GM12878 (cell line): ENCODE measurements around the gene OR4C6. TPM values are rescaled to one million over a fixed set of nuclear protein-coding genes. Genes with fewer than 3 reads are reported as not detected.
A peak's percentile ranks its signal among the peaks of the same experiment; 100 is the strongest.

ENCODE experiments used
- ATAC-seq: fragments of 200-7000 bp; cut with Tn5 transposase; 3 replicates; pipeline ENCODE4 v1.9.1; 2020; ENCODE audit warnings: mild to moderate bottlenecking, moderate library complexity
- BruUV-seq: library from RNA; stranded (reverse); fragments of 400-500 nt; replicated peaks from 2 replicates; lab custom pipeline; 2021; lab: Mats Ljungman, UMichigan
- CTCF ChIA-PET: fragments of 300-600 bp; sonication (Branson Sonifier 250); formaldehyde crosslinking; extraction: SDS; loops from one replicate; lab custom pipeline; 2021; ENCODE audit warnings: inconsistent platforms; lab: Yijun Ruan, JAX
- POLR2A ChIA-PET: fragments of 350-600 bp; formaldehyde crosslinking; extraction: SDS; loops from one replicate; lab custom pipeline; 2021; ENCODE audit warnings: inconsistent platforms; lab: Charles Lee
- RAD21 ChIA-PET: fragments of 300-600 bp; sonication (Branson Sonifier 250); formaldehyde crosslinking; loops from one replicate; lab custom pipeline; 2023; ENCODE audit warnings: antibody characterized with exemption; ENCODE audit not compliant: unreplicated experiment; lab: Charles Lee
- SMC1A ChIA-PET: fragments of 300-600 bp; sonication (Branson Sonifier 250); formaldehyde crosslinking; loops from one replicate; lab custom pipeline; 2023; ENCODE audit not compliant: unreplicated experiment, uncharacterized antibody; lab: Charles Lee
- DNase-seq: peaks from one replicate; pipeline ENCODE4 v3.0.0-alpha.2; 2011; ENCODE audit warnings: low read depth, low spot score
- FAIRE-seq: peaks from 3 replicates; lab custom pipeline; 2011; peaks lifted over from hg19 to GRCh38; lab: Jason Lieb, UNC
- H2AFZ ChIP-seq: 2 replicates; pipeline ENCODE4 v1.6.0; 2011; ENCODE audit warnings: low read depth, low read length, control low read depth; ENCODE audit not compliant: control insufficient read depth
- H3K27ac ChIP-seq: 2 replicates; pipeline ENCODE4 v1.5.1; 2011; ENCODE audit warnings: control low read depth; ENCODE audit not compliant: control insufficient read depth, insufficient read depth
- H3K27me3 ChIP-seq, 2 experiments: replicated peaks in 1 of 2; 2 replicates each; pipeline versions ENCODE4 v1.6.0 to v1.6.1; 2011; ENCODE audit warnings: low read length in 1 of 2; ENCODE audit not compliant: control insufficient read depth in 2 of 2, insufficient read depth in 2 of 2
- H3K36me3 ChIP-seq, 2 experiments: 2 replicates each; pipeline ENCODE4 v1.5.1; 2011; ENCODE audit warnings: low read length in 1 of 2; ENCODE audit not compliant: control insufficient read depth in 2 of 2, insufficient read depth in 2 of 2
- H3K4me1 ChIP-seq: 2 replicates; pipeline ENCODE4 v1.6.1; 2011; ENCODE audit warnings: mild to moderate bottlenecking, low read length, moderate library complexity, mixed read lengths; ENCODE audit not compliant: control insufficient read depth, insufficient read depth
- H3K4me2 ChIP-seq: 2 replicates; pipeline ENCODE4 v1.6.0; 2011; ENCODE audit warnings: control low read depth; ENCODE audit not compliant: control insufficient read depth, insufficient read depth
- H3K4me3 ChIP-seq: fragments of 200-600 bp; sonication (generic); 2 replicates; pipeline ENCODE4 v1.5.1; 2016
- H3K79me2 ChIP-seq: 2 replicates; pipeline ENCODE4 v1.6.0; 2011; ENCODE audit warnings: low read length; ENCODE audit not compliant: control insufficient read depth, insufficient read depth
- H3K9ac ChIP-seq: 2 replicates; pipeline ENCODE4 v1.8.0; 2011; ENCODE audit warnings: low read length, control low read depth, mixed read lengths; ENCODE audit not compliant: control insufficient read depth, insufficient read depth
- H3K9me3 ChIP-seq: replicated peaks from 3 replicates; pipeline ENCODE4 v1.5.1; 2011; ENCODE audit warnings: mild to moderate bottlenecking, low read length; ENCODE audit not compliant: control insufficient read depth, insufficient read depth
- H4K20me1 ChIP-seq: 2 replicates; pipeline ENCODE4 v1.6.0; 2011; ENCODE audit not compliant: control insufficient read depth, insufficient read depth
- CREB1 ChIP-seq: IDR thresholded peaks from 2 replicates; pipeline ENCODE4 v1.6.1; 2012; ENCODE audit warnings: low read depth, mild to moderate bottlenecking, inconsistent platforms
- DPF2 ChIP-seq: fragments of 450-650 bp; IDR thresholded peaks from 2 replicates; pipeline ENCODE4 v1.6.1; 2017; ENCODE audit warnings: mild to moderate bottlenecking
- EED ChIP-seq: sonication (generic); IDR thresholded peaks from 2 replicates; pipeline ENCODE4 v1.6.1; 2016; ENCODE audit warnings: antibody characterized with exemption, low read depth
- IKZF2 ChIP-seq, 2 experiments: fragments of 450-650 bp; IDR thresholded peaks; 2 replicates each; pipeline ENCODE4 v1.6.1; 2017; ENCODE audit warnings: mild to moderate bottlenecking in 2 of 2, moderate library complexity in 2 of 2
- NBN ChIP-seq: fragments of 450-650 bp; IDR thresholded peaks from 2 replicates; pipeline ENCODE4 v1.6.1; 2016
- NRF1 ChIP-seq: conservative IDR thresholded peaks from 2 replicates; pipeline ENCODE4 v1.6.1; 2011; ENCODE audit warnings: mild to moderate bottlenecking, low read depth, low read length, improper control_type of control experiment
- PBX3 ChIP-seq: IDR thresholded peaks from 2 replicates; pipeline ENCODE4 v1.6.1; 2011; ENCODE audit warnings: mild to moderate bottlenecking, low read depth, low read length, moderate library complexity; ENCODE audit not compliant: insufficient replicate concordance
- SIN3A ChIP-seq: IDR thresholded peaks from 2 replicates; pipeline ENCODE4 v1.6.1; 2012; ENCODE audit warnings: low read depth, low read length, improper control_type of control experiment
- SIX5 ChIP-seq: IDR thresholded peaks from 2 replicates; pipeline ENCODE4 v1.6.1; 2011; ENCODE audit warnings: mild to moderate bottlenecking, low read depth, low read length, moderate library complexity; ENCODE audit not compliant: severe bottlenecking
- SP1 ChIP-seq: IDR thresholded peaks from one replicate; pipeline ENCODE4 v1.6.1; 2011; ENCODE audit warnings: low read depth, low read length
- SPI1 ChIP-seq: IDR thresholded peaks from 2 replicates; pipeline ENCODE4 v1.6.1; 2011; ENCODE audit warnings: low read depth, mild to moderate bottlenecking, low read length, moderate library complexity, borderline replicate concordance; ENCODE audit not compliant: insufficient read depth
- SUPT20H ChIP-seq: IDR thresholded peaks from 2 replicates; pipeline ENCODE4 v1.6.1; 2011; ENCODE audit warnings: low read depth, mild to moderate bottlenecking, low read length, moderate library complexity, borderline replicate concordance; ENCODE audit not compliant: control insufficient read depth
- SUZ12 ChIP-seq: fragments of 200-600 bp; sonication (generic); IDR thresholded peaks from one replicate; pipeline ENCODE4 v1.6.1; 2018; ENCODE audit warnings: antibody characterized with exemption, mild to moderate bottlenecking; ENCODE audit not compliant: unreplicated experiment
- TCF12 ChIP-seq: IDR thresholded peaks from 2 replicates; pipeline ENCODE4 v1.6.1; 2011; ENCODE audit warnings: low read depth, mild to moderate bottlenecking, low read length
- YY1 ChIP-seq: IDR thresholded peaks from 2 replicates; pipeline ENCODE4 v1.6.1; 2011; ENCODE audit warnings: low read depth, mild to moderate bottlenecking, low read length
- ZBTB11 ChIP-seq: fragments of 450-650 bp; formaldehyde crosslinking; IDR thresholded peaks from 2 replicates; pipeline ENCODE4 v1.5.0; 2022; ENCODE audit warnings: mild to moderate bottlenecking, missing genetic modification characterization
- ZNF24 ChIP-seq: fragments of 450-650 bp; IDR thresholded peaks from 2 replicates; pipeline ENCODE4 v1.6.1; 2017; ENCODE audit warnings: antibody characterized with exemption, mild to moderate bottlenecking
- WGBS: methylation state at CpG from one replicate; pipeline ENCODE4 v1.1.6; 2016; ENCODE audit warnings: low lambda C conversion rate; ENCODE audit not compliant: insufficient replicate concordance, insufficient coverage; ENCODE audit errors: missing lambda C conversion rate; 5-methylcytosine and 5-hydroxymethylcytosine counted together
- in situ Hi-C: fragments of 300-500 bp; cut with MboI; formaldehyde crosslinking; loops from 9 replicates; pipeline ENCODE4 v1.14.3; 2018; ENCODE audit warnings: mixed read lengths
- intact Hi-C: fragments of 100-400 bp; cut with micrococcal nuclease; formaldehyde crosslinking; loops from one replicate; pipeline ENCODE4 v1.14.2; 2022; ENCODE audit not compliant: unreplicated experiment
- polyA plus RNA-seq, 11 experiments: library from polyadenylated mRNA; depleted of rRNA in 4 of 11; unstranded in 6 of 11; stranded (reverse) in 5 of 11; fragments of >200 nt; fragmentation: Nextera tagmentation in 4 of 11; fragmentation: Illumina TruSeq in 1 of 11; extraction: Ambion mirVana in 4 of 11; extraction: Trizol in 1 of 11; gene quantifications; 1 replicate in 1 of 11; 2 replicates in 10 of 11; pipeline versions ENCODE4 v1.2.1 to v1.2.3, GENCODE V29; 2011 to 2016; ENCODE audit warnings: inconsistent platforms in 2 of 11, missing spikeins in 2 of 11, low read depth in 1 of 11
- total RNA-seq, 4 experiments: library from RNA; depleted of rRNA in 3 of 4; stranded (reverse); fragments of >200 nt in 3 of 4; fragmentation: Illumina TruSeq in 1 of 4; extraction: Trizol in 1 of 4; gene quantifications; 2 replicates each; pipeline versions ENCODE4 v1.2.1 to v1.2.3, GENCODE V29; 2013 to 2021
- TF ChIP-seq, protein P1 (sequence below): fragments of 450-650 bp; IDR thresholded peaks from 2 replicates; pipeline ENCODE4 v1.6.1; 2016; ENCODE audit warnings: mild to moderate bottlenecking
- TF ChIP-seq, protein P2 (sequence below): fragments of 450-650 bp; IDR thresholded peaks from 2 replicates; pipeline ENCODE4 v1.6.1; 2017; ENCODE audit warnings: mild to moderate bottlenecking, low read depth, inconsistent platforms; ENCODE audit not compliant: poor library complexity, severe bottlenecking

The OR4C6 gene
- total and polyA plus RNA-seq, 10 of the 15 experiments (the other 5 are each of a cell fraction or from before 2014, with no cell fraction given), result 0.22 to 0.60 (median 0.42) TPM; not detected in 3

DNA sequence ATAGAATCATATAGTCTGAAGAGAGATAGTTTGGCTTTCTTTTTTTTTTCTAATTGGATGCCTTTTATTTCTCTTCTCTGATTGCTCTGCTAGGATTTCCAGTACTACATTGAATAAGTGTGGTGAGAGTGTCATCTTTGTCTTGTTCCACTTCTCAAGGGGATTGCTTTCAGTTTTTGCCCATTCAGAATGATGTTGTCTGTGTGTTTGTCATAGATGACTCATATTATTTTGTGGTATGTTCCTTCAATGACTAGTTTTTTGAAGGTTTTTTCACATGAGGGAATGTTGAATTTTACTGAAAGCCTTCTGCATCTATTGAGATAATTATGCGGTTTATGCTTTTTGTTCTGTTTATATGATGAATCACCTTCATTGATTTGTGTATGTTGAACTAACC is 37.5 kb upstream of the OR4C6 start:
- ChIA-PET POLR2A (no interaction called here), CTCF (no interaction called here), RAD21 (no interaction called here)
- in situ Hi-C loops (no loop called here), intact Hi-C loops (no loop called here)
- Histone ChIP-seq H3K4me1 (no peaks in the 10 kb centered on the region), H3K27ac (no peak overlapping the region), H3K27me3 (no peaks in the 10 kb centered on the region), H3K4me2 (no peak overlapping the region), H4K20me1 (no peaks in the 10 kb centered on the region), H3K9ac (no peak overlapping the region), H3K79me2 (no peaks in the 10 kb centered on the region), H3K9me3 (no peaks in the 10 kb centered on the region), H3K36me3 (no peaks in the 10 kb centered on the region)
- ATAC-seq (0 out of 3 replicates have a peak, but pooled peaks have one; percentile 30), DNase-seq (no peak)
- TF ChIP-seq DPF2 (no peak), CREB1 (no peak), NRF1 (no peak), EED (no peak), IKZF2 (IDR thresholded peaks at IDR 0.05) (no peak), ZBTB11 (CRISPR knock-in tag) (no peak), SUPT20H (no peak), PBX3 (no peak), SIX5 (no peak), YY1 (no peak), SP1 (no peak), TCF12 (no peak), NBN (no peak), SIN3A (no peak), ZNF24 (no peak), SUZ12 (no peak), SPI1 (no peak)
- TF ChIP-seq, protein P1, sequence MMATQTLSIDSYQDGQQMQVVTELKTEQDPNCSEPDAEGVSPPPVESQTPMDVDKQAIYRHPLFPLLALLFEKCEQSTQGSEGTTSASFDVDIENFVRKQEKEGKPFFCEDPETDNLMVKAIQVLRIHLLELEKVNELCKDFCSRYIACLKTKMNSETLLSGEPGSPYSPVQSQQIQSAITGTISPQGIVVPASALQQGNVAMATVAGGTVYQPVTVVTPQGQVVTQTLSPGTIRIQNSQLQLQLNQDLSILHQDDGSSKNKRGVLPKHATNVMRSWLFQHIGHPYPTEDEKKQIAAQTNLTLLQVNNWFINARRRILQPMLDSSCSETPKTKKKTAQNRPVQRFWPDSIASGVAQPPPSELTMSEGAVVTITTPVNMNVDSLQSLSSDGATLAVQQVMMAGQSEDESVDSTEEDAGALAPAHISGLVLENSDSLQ, result no peak
- TF ChIP-seq, protein P2, sequence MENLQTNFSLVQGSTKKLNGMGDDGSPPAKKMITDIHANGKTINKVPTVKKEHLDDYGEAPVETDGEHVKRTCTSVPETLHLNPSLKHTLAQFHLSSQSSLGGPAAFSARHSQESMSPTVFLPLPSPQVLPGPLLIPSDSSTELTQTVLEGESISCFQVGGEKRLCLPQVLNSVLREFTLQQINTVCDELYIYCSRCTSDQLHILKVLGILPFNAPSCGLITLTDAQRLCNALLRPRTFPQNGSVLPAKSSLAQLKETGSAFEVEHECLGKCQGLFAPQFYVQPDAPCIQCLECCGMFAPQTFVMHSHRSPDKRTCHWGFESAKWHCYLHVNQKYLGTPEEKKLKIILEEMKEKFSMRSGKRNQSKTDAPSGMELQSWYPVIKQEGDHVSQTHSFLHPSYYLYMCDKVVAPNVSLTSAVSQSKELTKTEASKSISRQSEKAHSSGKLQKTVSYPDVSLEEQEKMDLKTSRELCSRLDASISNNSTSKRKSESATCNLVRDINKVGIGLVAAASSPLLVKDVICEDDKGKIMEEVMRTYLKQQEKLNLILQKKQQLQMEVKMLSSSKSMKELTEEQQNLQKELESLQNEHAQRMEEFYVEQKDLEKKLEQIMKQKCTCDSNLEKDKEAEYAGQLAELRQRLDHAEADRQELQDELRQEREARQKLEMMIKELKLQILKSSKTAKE, result no peak
- TF ChIP-seq, all 136 proteins: peak for 0
- FAIRE-seq, result no peak
- no TSS peak for BruUV-seq
- Histone ChIP-seq H2AFZ (no peak overlapping the region), H3K4me3 (no peak overlapping the region)
- WGBS, result 82% methylated on average over 1 of the region's 1 CpG
- SMC1A ChIA-PET, result no interaction called here
